SK-N-SH (cell line): ENCODE data around the gene GARIN1A. TPM values are rescaled to one million over a fixed set of nuclear protein-coding genes. Genes with fewer than 3 reads are reported as not detected.
"Not testable (repeated sequence)": the region's sequence is repeated elsewhere in the genome, so short reads cannot be mapped to it uniquely, and the experiment has no call there.

ENCODE experiments used
- CTCF ChIA-PET: fragments of 300-600, 350-600 bp; formaldehyde crosslinking; extraction: SDS; loops from one replicate; lab custom pipeline; 2021; lab: Yijun Ruan, JAX
- POLR2A ChIA-PET: fragments of 350-600 bp; sonication (Branson Sonifier 250); formaldehyde crosslinking; extraction: SDS; loops from one replicate; lab custom pipeline; 2020; ENCODE audit warnings: antibody characterized with exemption, inconsistent platforms; lab: Yijun Ruan, JAX
- DNase-seq: peaks from one replicate; pipeline ENCODE4 v3.0.0; 2012
- H2AFZ ChIP-seq: fragments of 200-600 bp; sonication (generic); 2 replicates; pipeline ENCODE4 v1.8.1; 2016; ENCODE audit warnings: antibody characterized with exemption, mild to moderate bottlenecking, low read depth
- H3F3A ChIP-seq: fragments of 200-600 bp; sonication (generic); replicated peaks from 2 replicates; pipeline ENCODE3; 2016; ENCODE audit warnings: antibody characterized with exemption, mild to moderate bottlenecking; ENCODE audit not compliant: insufficient read depth
- H3K27ac ChIP-seq, 2 experiments: fragments of 200-500 bp in 1 of 2; fragments of 200-600 bp in 1 of 2; sonication (Bioruptor generic) in 1 of 2; sonication (generic), shearing (Covaris generic) in 1 of 2; 2 replicates each; pipeline versions ENCODE4 v1.5.1 to v1.6.1; 2014 to 2016; ENCODE audit warnings: low read depth in 2 of 2, inconsistent platforms in 1 of 2, low read length in 1 of 2, mild to moderate bottlenecking in 1 of 2, mixed read lengths in 1 of 2
- H3K27me3 ChIP-seq: fragments of 200-600 bp; sonication (generic), shearing (Covaris generic); 2 replicates; pipeline ENCODE4 v1.6.1; 2016; ENCODE audit warnings: mixed run types; ENCODE audit not compliant: insufficient read depth
- H3K36me3 ChIP-seq, 2 experiments: fragments of 200-500 bp in 1 of 2; fragments of 200-600 bp in 1 of 2; sonication (Bioruptor generic) in 1 of 2; sonication (generic) in 1 of 2; replicated peaks in 1 of 2; 2 replicates each; pipeline versions ENCODE3 to v1.5.1; 2014 to 2016; ENCODE audit warnings: low read length in 1 of 2, mild to moderate bottlenecking in 1 of 2; ENCODE audit not compliant: insufficient read depth in 2 of 2, control insufficient read depth in 1 of 2
- H3K4me1 ChIP-seq, 2 experiments: fragments of 200-500 bp in 1 of 2; fragments of 200-600 bp in 1 of 2; sonication (Bioruptor generic) in 1 of 2; sonication (generic), shearing (Covaris generic) in 1 of 2; 2 replicates each; pipeline versions ENCODE4 v1.5.1 to v1.6.1; 2014 to 2016; ENCODE audit warnings: low read depth in 1 of 2, low read length in 1 of 2, mixed run types in 1 of 2; ENCODE audit not compliant: insufficient read depth in 2 of 2, control insufficient read depth in 1 of 2
- H3K4me2 ChIP-seq: fragments of 200-600 bp; sonication (generic), shearing (Covaris generic); 2 replicates; pipeline ENCODE4 v1.6.1; 2017; ENCODE audit warnings: mixed run types
- H3K4me3 ChIP-seq, 2 experiments: fragments of 200-500 bp in 1 of 2; fragments of 200-600 bp in 1 of 2; sonication (Bioruptor generic) in 1 of 2; sonication (generic), shearing (Covaris generic) in 1 of 2; 2 replicates each; pipeline versions ENCODE4 v1.5.1 to v1.8.1; 2014 to 2016; ENCODE audit warnings: low read depth in 2 of 2, inconsistent platforms in 1 of 2, low read length in 1 of 2, mild to moderate bottlenecking in 1 of 2, mixed read lengths in 1 of 2, moderate library complexity in 1 of 2
- H3K79me2 ChIP-seq: fragments of 200-600 bp; sonication (generic); 2 replicates; pipeline ENCODE4 v1.8.1; 2017; ENCODE audit warnings: mild to moderate bottlenecking; ENCODE audit not compliant: insufficient read depth
- H3K9ac ChIP-seq: fragments of 200-600 bp; sonication (generic); 2 replicates; pipeline ENCODE4 v1.6.1; 2017; ENCODE audit warnings: mixed run types
- H3K9me2 ChIP-seq: fragments of 200-600 bp; sonication (generic); 2 replicates; pipeline ENCODE4 v1.6.1; 2017; ENCODE audit warnings: mixed run types
- H3K9me3 ChIP-seq: fragments of 200-600 bp; sonication (generic); 2 replicates; pipeline ENCODE4 v1.6.1; 2017; ENCODE audit warnings: mixed run types, mild to moderate bottlenecking, moderate library complexity
- H4K20me1 ChIP-seq: fragments of 200-600 bp; sonication (generic); 2 replicates; pipeline ENCODE4 v1.6.1; 2017; ENCODE audit warnings: mild to moderate bottlenecking, mixed run types; ENCODE audit not compliant: insufficient read depth
- WGBS: methylation state at CpG from one replicate; pipeline ENCODE4 v1.1.6; 2017; ENCODE audit warnings: low lambda C conversion rate; 5-methylcytosine and 5-hydroxymethylcytosine counted together
- polyA plus RNA-seq, 3 experiments: library from polyadenylated mRNA; depleted of rRNA; stranded (reverse); fragments of >200 nt; gene quantifications; 2 replicates each; pipeline ENCODE4 v1.2.3, GENCODE V29; 2012
- TF ChIP-seq, protein P1 (sequence below): IDR thresholded peaks from 2 replicates; pipeline ENCODE4 v1.6.1; 2012; ENCODE audit warnings: mild to moderate bottlenecking, low read depth, low read length, moderate library complexity

The GARIN1A gene
- polyA plus RNA-seq, 1 of the 3 experiments (the other 2 are of a cell fraction): 1.2 TPM

DNA sequence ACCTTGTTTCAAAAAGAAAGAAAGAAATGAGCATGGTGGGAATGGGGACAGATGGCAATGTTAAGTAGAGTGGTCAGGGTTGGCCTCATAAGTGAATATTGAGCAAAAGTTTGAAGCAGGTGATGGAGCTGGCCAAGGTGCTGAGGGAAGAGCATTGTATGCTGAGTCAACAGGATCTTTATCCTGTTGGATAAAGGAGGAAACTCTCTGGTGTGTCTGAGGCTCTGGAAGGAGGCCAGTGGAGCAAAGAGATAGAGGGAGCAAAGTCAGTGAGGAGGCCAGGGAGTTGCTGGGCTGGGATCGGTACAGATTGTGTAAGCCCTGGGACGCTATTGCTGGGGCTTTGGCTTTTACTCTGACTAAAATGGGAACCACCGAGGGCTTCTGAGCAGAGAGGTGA, 38.2 kb upstream of the GARIN1A start:
- 100% methylated on average over 3 of the region's 3 CpGs for WGBS
- H3K27me3 ChIP-seq, H3K4me1 ChIP-seq, CTCF ChIA-PET, H3K9ac ChIP-seq, H4K20me1 ChIP-seq, H2AFZ ChIP-seq, H3K9me3 ChIP-seq, H3K27ac ChIP-seq, DNase-seq, H3K79me2 ChIP-seq, H3K4me3 ChIP-seq, H3F3A ChIP-seq, H3K9me2 ChIP-seq, POLR2A ChIA-PET, H3K4me2 ChIP-seq: not testable (repeated sequence)
- H3K36me3 ChIP-seq: peaks cover 21 to 55% of the 10 kb centered on the region in 2 experiments
- TF ChIP-seq, protein P1, sequence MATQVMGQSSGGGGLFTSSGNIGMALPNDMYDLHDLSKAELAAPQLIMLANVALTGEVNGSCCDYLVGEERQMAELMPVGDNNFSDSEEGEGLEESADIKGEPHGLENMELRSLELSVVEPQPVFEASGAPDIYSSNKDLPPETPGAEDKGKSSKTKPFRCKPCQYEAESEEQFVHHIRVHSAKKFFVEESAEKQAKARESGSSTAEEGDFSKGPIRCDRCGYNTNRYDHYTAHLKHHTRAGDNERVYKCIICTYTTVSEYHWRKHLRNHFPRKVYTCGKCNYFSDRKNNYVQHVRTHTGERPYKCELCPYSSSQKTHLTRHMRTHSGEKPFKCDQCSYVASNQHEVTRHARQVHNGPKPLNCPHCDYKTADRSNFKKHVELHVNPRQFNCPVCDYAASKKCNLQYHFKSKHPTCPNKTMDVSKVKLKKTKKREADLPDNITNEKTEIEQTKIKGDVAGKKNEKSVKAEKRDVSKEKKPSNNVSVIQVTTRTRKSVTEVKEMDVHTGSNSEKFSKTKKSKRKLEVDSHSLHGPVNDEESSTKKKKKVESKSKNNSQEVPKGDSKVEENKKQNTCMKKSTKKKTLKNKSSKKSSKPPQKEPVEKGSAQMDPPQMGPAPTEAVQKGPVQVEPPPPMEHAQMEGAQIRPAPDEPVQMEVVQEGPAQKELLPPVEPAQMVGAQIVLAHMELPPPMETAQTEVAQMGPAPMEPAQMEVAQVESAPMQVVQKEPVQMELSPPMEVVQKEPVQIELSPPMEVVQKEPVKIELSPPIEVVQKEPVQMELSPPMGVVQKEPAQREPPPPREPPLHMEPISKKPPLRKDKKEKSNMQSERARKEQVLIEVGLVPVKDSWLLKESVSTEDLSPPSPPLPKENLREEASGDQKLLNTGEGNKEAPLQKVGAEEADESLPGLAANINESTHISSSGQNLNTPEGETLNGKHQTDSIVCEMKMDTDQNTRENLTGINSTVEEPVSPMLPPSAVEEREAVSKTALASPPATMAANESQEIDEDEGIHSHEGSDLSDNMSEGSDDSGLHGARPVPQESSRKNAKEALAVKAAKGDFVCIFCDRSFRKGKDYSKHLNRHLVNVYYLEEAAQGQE: peak; percentile 78

DNA sequence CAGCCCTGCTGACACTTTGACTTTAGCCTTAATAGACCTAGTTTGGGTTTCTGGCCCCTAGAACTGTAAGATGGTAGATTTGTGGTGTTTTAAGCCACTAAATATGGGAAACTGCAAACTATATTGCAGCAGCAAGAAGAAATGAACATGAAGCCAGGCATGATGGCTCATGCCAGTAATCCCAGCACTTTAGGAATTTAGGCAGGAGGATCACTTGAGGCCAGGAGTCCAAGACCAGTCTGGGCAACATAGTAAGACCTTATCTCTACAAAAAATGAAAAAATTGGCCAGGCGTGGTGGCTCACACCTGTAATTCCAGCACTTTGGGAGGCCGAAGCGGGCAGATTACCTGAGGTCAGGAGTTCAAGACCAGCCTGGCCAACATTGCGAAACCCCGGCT, 26.9 kb upstream of the GARIN1A start:
- not testable (repeated sequence) for H3K9ac ChIP-seq

DNA sequence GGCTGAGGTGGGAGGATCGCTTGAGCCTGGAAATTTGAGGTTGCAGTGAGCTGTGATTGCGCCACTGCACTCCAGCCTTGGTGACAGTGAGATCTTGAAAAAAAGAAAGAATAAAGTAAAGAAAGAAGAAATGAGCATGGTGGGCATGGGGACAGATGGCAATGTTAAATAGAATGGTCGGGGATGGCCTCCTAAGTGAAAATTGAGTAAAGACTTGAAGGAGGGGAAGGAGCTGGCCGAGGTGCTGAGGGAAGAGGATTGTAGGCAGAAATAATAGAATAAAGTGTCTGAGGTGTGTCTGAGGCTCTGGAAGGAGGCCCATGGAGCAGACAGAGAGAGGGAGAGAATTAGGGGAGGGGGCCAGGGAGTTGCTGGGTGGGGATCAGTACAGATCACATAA, 26.2 kb upstream of the GARIN1A start:
- H3K4me3 ChIP-seq, H3F3A ChIP-seq, H4K20me1 ChIP-seq, POLR2A ChIA-PET, H3K79me2 ChIP-seq, DNase-seq, H3K27ac ChIP-seq, H3K9me2 ChIP-seq, H3K27me3 ChIP-seq, H3K4me2 ChIP-seq, H3K9ac ChIP-seq, H2AFZ ChIP-seq, H3K4me1 ChIP-seq, H3K9me3 ChIP-seq: not testable (repeated sequence)
- CTCF ChIA-PET: interaction anchor here (1.4 kb wide), 1 partner anchor 26 kb away, joined by 3 read pairs; the partner anchor contains the start of gene GARIN1A
- WGBS: 95% methylated on average over 4 of the region's 4 CpGs
- TF ChIP-seq, protein P1: peak; percentile 88
- peaks cover 17 to 25% of the 10 kb centered on the region in 2 experiments for H3K36me3 ChIP-seq

More for the DNA sequence above, 26.9 kb upstream of the GARIN1A start:
- WGBS: 95% methylated on average over 5 of the region's 5 CpGs
- H3K4me2 ChIP-seq, H2AFZ ChIP-seq, H3F3A ChIP-seq, H3K4me3 ChIP-seq, H4K20me1 ChIP-seq, H3K4me1 ChIP-seq, H3K27me3 ChIP-seq, H3K27ac ChIP-seq, DNase-seq, H3K79me2 ChIP-seq, H3K9me3 ChIP-seq, H3K9me2 ChIP-seq, POLR2A ChIA-PET: not testable (repeated sequence)
- CTCF ChIA-PET: interaction anchor here (1.4 kb wide), 1 partner anchor 27 kb away, joined by 3 read pairs; the partner anchor contains the start of gene GARIN1A
- peaks cover 18 to 25% of the 10 kb centered on the region in 2 experiments for H3K36me3 ChIP-seq

DNA sequence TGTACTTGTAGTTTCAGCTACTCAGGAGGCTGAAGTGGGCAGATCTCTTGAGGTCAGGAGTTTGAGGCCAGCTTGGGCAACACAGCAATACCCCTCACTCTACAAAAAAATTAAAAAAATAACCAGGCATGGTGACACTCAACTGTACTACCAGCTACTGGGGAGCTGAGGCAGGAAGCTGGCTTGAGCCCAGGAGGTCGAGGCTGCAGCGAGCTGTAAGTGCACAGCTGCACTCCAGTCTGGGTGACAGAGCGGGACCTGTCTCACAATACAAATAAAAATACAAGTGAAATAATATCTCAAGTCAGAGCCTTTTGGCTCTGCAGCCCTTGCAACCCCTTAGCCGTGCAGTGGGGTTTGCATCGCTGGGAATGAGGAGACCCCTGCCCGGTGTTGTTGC, 25.2 kb upstream of the GARIN1A start:
- H3K4me2 ChIP-seq, H3K79me2 ChIP-seq, POLR2A ChIA-PET, DNase-seq, H3F3A ChIP-seq, H3K4me3 ChIP-seq, H3K9me3 ChIP-seq, H2AFZ ChIP-seq, H3K27ac ChIP-seq, CTCF ChIA-PET, H3K9me2 ChIP-seq, H3K9ac ChIP-seq, H4K20me1 ChIP-seq, H3K4me1 ChIP-seq, H3K27me3 ChIP-seq: not testable (repeated sequence)
- peaks cover 11 to 24% of the 10 kb centered on the region in 2 experiments for H3K36me3 ChIP-seq
- 96% methylated on average over 6 of the region's 6 CpGs for WGBS

DNA sequence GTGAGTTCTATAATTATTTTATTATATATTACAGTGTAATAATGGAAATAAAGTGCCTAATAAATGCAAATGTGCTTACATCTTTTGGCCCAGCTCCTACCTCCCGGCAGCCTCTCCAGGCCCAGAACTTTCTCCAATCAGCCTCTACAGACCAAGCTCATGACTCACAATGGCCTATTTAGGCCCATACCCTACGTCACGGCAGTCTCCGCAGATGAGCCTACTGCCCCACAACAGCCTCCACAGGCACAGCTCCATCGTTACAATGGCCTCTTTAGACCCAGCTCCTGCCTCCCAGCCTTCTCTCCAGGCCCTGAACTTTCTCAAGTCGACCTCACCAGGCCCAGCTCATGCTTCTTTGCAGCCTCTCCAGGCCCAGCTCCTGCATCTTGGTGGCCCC, 21.0 kb upstream of the GARIN1A start:
- H3K4me1 ChIP-seq, H3K4me2 ChIP-seq, DNase-seq, H3K27ac ChIP-seq, H3K9me3 ChIP-seq, H3K79me2 ChIP-seq, H3K4me3 ChIP-seq, POLR2A ChIA-PET, H3K27me3 ChIP-seq, CTCF ChIA-PET, H2AFZ ChIP-seq, H3K9me2 ChIP-seq, H3F3A ChIP-seq, H3K36me3 ChIP-seq, H4K20me1 ChIP-seq, H3K9ac ChIP-seq: not testable (repeated sequence)
- WGBS: 100% methylated on average over 5 of the region's 6 CpGs
